EL (cell line): Measurements from ENCODE around the gene CLIP1.

Experiments used
- DNase-seq: peaks from one replicate; pipeline ENCODE4 v3.0.0-alpha.2; 2016

CLIP1 gene

DNA sequence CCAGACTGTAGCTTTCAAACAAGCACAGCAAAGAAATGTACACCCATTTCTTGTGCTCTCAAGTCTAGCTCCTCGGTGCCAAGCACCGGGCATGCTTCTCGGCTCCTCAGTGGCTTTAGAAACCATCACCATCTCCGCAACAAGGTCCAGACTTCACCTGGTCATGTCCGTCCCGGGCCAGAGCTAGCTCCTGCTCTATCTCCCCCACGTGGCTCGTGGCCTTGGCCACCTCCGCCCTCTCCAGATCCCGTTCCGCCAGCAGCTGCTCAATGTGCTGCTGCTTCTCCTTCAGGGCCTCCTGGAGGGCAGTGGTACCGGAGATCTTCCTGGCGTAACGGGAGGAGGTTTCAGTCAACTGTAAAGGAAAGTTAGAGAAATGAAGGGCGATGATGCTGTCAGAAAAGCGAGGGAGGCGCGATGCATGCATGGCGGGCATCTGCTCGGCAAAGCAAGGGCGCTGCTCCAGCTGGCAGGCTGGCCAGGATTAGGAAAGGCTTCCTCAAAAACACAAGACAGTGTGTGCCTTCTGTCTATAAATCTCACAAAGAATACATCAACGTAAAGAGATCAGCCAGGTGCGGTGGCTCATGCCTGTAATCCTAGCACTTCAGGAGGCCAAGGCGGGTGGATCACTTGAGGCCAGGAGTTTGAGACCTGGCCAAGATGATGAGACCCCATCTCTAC lies 67.4 kb downstream of the CLIP1 start:
- DNase-seq: no peak

DNA sequence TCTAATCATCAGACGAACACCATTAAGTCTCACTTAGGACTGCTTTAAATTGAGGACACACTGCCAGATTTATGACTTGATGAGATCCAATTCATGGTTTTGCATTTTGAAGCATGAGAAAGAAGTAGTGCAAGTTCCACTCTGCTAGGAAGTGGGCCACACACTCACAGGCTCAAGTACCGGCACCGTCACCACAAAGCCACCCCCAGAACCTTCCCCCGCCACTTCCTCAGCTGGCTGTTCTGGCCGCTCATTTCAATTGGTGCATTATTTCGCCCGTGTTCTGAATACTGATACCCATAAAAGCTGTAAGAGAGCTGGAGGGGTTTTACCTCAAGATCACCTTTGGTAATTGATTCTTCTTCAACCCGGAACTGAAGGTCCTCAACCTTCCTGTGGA lies 70.1 kb downstream of the CLIP1 start:
- no peak for DNase-seq

DNA sequence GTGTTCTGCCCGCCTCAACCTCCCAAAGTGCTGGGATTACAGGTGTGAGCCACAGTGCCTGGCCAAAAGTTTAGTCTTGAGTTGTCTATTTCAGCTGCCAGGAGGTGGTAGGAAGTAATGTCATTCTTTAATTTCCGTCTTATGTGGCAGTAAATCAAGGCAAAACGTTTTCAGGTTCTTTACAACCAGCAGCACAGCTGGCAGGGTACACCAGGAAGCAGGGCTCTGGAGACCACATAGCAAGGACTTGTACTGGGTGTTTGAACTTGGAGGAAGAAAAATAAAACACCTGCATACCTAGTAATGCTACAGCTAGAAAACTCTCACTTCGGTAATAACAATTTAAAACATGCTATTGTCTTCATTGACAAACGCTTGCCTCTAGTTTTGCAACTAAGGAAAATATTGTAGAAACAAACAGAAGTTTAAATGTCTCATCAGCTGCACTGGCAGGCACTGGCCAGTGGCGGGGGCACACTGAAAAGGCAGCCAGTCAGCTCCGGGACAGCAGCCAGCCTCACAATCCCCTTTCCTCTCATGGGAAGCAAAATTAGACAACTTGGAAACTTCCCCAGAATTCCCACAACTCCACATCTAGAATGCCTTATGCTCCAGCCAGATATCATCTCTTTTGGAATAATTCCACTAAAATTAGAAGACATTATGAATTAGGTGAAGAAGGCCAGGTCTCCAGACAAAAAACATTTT lies 72.2 kb downstream of the CLIP1 start:
- DNase-seq: no peak

DNA sequence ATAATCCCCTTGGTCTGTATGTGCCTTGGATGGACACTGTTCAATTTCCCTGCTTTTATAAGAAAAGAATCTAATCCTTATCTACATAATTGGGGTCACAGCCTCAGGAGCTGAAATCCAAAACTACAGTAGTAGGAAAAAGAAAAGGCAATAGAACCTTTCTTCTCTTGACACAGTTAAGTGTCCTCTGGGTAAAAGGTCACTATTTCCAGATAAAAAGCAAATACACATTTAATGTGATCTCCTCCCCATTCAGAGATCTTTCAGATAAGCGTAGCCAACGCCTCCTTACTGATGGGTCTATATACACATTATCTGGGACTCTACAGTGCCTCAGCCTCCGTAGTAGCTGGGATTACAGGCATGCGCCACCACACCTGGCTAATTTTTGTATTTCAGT lies 73.4 kb downstream of the CLIP1 start:
- DNase-seq: no peak

DNA sequence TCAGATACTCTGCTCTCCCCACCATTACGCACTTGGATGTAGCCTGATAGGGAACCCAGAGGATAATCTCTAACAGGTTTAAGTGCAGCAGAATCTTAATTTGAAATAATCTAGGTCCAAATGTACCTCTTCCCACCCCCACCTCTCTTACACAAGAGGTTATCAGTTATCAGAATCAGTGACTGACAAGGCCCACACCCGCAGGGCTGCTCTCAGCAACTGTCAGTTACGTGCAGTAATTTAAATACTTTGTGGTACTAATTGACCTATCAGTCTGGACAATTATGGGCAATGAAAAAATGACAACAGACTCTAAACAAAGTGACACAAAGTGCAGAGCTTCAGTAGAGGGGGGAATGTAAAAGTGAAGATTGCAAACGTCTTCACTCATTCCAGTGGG lies 74.0 kb downstream of the CLIP1 start:
- DNase-seq: no peak

DNA sequence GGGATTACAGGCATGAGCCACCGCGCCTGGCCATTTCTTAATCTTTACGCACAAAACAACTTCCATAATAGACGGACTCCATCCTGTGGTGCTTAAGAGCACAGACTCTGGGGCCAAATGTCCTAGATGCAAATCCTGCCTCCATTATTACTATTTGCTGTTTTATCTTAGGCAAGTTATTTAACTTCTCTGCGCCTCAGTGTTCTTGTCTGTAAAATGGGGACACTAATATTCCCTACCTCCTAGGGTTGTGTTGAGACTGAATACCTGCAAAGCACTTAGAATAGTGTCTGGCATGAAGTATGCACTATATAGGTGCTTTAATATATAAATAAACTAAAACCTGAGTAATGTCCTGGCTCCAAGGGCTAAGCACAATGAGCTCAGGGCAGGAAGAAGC lies 76.4 kb downstream of the CLIP1 start:
- DNase-seq: no peak

DNA sequence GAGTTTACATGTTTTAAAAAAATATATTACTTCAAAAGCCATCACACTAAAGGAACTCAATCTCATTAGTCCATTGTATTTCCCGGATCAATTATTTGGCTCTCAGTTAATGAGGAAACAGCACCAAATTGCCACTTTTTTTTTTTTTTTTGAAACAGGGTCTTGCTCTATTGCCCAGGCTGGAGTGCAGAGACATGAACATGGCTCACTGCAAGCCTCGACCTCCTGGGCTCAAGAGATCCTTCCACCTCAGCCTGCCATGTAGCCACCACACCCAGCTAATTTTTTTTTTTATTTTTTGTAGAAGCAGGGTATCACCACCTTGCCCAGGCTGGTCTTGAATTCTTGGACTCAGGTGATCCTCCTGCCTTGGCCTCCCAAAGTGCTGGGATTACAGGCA lies 77.4 kb downstream of the CLIP1 start:
- no peak for DNase-seq

DNA sequence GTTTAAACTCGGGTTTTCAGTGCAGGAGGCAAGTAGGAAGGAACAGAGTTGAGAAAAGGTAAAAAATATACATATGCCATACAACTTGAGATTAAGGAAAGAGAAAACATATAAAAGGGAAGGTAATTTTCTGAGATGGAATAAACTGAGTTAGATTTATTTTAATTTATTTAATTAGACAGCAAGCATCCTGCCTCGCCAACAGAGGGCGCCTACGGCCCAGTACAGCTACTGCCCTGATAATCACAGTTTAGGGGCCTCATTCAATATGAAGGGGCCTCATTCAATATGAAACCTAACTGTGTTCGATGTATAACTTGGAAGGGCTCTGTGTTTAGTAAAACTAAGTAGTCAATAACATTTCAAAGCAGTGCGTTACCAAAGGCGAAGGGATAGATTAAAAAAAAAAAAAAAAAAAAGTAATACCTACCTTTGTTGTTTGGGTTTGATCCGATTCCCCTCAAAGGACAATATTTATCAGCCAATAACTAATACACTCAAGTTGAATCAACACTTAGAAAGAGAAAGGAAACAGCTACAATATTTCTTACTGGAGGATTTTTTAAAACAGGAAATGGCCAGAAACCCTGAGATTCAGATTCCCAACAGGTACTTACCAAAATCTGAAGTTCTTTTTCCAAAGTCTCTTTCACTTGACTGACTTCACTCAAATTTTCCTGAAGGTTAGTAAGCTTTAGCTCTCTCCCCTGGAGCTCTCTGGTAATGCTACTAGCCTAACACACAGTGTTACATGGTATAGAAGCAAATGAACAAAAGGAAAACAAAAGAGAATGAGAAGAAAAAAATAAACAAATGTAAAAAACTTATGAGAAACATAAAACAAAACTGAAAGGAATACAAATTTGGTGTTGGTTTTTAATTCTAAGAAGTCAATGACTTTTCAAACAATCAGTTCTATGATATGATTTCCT lies 86.2 kb downstream of the CLIP1 start:
- peak; percentile 45 for DNase-seq

DNA sequence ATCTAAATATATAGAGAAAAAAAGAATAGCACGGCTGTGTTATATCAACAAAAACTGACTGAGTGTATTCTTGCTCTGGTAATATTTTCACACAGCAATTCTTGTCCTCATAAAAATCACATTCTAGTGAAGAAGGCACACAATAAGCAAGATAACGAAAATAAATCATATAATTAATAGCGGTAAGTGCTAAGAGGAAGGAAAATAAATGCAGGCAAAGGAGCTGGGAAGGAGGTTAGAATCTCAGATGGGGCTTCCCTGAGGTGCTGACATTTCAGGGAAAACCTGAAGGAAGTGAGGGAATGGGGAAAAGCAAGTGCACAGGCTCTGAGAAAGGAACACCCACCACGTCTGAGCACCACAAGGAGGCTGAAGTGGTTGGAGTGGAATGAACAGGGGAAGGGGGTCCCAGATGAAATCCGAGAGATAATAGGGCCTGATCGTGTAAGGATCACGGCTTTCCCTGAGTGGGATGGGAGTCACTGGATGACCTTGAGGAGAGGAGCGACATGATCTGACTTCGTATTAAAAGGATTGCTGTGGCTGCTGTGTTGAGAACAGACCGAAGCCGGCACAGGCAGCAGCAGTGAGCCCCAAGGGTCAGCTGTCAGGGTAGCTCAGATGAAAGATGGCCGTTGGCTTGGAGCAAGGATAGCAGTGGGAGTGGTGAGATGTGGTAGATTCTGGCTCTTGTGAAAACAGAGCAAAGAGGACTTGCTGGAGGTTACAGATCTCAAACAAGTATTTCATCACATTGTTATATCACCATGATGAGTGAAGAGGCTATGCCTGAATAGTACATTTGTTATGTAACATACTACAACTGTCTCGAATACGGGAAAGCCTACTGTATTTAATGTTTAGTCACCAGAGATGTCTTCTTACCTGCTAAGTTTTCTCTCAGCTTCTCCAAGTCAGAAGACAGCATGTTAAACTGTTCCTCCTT lies 89.1 kb downstream of the CLIP1 start:
- DNase-seq: no peak

DNA sequence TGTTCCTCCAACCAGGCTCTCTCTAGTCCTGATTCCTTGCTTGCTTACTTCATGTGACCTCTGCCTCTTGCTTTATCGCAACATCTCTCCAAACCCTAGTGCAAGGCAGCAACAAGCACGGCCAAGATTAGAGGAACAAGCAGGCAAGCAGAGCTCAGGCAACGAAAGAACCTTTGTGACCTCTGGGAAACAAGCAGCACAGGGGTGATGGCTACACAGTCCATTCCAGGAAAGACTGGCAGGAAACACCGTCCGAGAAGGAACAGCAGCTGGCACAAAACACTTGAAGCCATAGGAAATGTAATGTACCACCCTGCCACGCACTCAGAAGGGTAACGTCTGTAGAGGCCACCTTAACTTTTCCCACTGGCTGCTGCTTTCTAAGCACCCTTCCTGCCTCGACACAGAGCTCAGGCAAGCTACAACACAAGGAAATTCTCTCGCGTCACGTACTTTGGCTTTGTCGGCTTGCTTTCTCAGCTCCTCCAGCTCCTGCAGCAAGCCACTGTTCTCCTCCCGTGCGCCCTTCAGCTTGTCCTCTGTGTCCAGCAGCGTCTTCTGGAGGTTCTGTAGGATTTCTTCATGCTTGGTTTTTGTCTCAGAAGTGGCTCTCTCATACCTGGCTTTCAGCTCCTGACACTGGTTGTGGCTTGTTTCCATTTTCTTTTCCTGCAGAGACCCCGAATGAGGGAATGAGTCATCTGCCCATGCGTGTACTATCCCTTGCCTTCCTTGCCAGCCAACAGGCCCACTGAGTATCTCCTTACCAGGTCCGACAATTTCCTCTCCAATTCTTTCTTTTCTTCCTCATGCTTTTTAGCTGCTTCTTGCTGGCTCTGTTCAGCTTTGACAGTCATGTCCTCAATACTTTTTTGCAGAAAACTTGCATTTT lies 94.7 kb downstream of the CLIP1 start:
- no peak for DNase-seq

DNA sequence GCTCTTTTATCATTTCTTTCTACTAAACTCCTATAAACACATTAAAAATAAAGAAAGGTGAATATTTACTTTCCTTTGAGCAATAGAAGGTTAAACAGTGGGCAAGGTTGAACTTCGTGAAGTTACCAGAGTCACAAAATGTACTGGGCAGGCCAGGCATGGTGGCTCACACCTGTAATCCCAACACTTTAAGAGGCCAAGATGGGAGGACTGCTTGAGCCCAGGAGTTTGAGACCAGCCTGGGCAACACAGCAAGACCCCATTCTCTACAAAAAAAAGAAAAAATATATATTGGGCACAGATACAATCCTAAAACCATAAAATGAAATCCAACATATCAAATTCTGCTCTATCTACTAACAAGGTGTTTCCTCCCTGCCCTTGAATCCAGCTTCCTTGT lies 95.5 kb downstream of the CLIP1 start:
- no peak for DNase-seq

DNA sequence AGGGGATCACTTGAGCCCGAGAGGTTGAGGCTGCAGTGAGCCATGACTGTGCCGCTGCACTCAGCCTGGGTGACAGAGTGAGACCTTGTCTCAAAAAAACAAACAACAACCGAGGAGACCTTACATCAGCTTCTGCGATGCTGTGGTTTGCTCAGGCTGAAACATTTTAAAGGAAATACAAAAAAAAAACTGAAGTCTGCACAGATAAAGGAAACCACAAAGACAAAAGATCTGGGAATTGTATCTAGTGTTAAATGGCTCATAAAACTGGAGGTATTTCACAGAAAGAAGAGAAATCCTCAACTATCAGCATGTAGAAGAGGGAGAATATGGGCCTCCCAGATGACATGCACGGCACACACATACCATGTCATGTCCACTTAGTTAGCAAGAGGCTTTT lies 95.9 kb downstream of the CLIP1 start:
- DNase-seq: no peak

DNA sequence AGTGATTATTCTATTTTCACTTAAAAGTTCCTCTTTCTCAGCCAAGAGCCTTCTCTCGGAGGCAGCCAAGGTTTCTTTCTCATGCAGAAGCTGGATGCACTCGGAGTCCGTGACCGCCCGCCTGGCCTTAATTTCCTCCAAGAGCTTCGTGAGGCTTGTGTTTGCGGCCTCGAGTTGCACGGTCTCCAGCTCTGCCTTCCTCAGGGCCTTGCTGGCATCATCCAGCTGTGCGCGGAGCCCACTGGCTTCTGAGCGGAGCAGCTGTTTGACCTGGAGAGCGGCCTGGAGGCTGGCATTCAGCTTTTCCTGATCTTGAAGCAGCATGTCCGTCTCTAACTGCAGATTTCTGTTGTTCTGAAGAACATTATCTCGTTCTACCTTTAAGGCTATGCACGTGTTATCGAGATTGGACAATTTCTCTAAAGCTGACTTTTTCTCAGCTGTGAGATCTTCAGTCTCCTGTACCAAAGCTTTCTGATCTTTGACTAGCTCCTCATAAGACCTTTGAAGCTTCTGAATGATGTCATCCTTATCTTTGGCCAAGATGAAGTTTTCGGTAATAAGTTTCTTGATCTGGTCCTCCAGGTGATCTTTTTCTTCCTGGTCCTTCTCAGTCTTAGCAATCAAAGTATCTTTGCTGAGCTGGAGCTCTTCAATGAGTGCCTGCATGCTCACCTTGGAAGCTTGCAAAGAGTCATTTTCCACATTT lies 99.0 kb downstream of the CLIP1 start:
- DNase-seq: no peak

DNA sequence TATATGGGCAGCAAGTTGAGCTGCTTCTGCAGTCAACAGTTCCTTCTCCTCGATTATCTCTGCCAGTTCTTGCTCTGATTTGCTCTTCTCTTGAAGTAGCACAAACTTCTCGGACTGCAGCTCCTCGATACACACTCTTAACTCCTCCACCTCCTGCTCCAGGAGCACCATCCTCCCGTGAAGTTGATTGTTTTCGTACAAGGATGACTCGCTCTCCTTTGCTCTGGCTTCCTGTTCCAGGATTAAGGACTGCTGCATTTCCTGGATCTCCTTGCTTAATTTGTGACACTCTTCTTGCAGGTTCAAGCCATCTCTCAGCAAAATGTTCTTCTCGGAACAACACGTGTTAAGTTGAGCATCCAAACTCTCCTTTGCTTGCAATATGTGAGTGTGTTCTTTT lies 100.0 kb downstream of the CLIP1 start:
- DNase-seq: peak; percentile 28

DNA sequence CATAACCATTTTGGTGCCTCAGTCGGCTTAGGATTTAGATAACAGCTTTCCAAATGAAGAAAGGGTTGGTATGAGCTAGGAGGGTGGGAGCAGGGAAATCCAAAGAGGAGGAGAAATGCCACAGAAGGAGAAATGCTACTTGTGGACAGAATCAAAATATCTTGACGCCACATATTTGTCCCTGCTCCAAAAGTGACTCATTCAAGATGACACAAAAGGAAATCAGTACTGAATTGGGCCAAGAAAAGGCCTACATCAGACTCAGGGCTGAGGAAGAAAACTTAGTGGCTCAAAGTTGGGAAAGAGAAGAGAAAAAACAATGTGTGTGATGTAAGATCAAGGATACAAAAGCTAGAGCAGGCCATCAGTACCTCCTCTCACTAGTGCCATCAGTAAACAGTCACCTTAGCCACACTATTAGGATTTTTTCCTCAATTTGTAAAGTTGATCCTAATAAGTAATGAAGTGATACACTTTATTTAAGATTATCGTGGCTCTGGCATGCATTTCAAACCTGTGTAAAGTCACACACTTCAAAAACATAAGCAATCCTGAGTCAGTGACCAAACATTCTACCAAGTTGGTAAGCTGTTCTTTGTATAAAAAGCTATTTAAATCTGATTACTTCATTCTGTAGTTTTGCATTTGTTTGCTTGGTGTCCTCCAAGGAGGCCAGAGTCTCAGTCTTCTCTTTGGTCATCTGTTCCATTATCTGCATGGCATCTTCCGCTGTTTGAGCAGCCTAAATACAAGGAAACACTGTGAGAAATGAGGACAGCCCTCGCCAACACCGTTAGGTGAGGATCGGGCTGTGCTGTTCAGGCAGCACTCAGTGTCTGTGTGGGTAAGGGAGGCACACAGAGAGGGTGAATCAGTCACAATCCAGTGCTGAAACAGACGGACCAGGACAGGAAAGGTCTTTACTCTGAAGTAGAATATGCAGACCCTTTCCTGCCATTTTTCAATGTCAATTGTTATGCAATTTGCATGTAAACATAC lies 103.6 kb downstream of the CLIP1 start:
- peak; percentile 84 for DNase-seq

DNA sequence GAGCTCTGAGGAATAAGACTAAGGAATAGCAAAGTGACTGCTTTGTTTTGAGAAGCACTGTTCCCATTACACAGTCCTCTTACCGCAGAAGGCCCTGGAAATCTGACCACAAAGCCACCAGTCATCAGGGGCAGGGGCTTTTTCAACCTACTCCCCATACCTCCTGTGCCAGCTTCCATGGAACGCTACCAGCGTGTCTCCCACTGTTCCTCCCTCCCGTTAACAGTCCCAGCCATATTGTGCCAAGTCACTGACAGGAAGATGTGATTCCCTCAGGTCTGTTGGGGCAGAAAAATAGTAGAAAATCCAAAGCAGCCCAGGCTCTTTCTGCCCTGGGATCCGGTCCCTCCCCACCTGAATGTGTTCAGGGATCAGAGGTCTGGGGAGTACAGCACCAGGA lies 109.5 kb downstream of the CLIP1 start:
- no peak for DNase-seq

DNA sequence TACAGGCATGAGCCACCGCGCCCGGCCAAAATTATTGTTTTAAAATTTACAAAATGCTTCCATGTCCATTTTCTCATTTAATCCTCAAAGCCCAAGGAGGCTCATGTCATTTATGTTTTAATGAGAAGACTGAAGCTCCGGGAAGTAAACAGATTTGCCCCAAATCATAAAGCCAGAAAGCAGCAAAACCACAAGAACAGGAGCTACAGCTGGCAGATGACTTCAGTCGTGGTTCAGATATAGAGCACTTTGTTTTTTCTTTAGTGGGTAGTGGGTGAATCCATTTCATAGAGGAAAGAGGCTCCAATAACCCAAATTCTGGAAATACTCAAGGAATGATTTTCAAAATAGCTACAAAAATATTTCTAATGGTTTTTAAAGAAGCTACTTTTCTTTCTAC lies 110.8 kb downstream of the CLIP1 start:
- no peak for DNase-seq

DNA sequence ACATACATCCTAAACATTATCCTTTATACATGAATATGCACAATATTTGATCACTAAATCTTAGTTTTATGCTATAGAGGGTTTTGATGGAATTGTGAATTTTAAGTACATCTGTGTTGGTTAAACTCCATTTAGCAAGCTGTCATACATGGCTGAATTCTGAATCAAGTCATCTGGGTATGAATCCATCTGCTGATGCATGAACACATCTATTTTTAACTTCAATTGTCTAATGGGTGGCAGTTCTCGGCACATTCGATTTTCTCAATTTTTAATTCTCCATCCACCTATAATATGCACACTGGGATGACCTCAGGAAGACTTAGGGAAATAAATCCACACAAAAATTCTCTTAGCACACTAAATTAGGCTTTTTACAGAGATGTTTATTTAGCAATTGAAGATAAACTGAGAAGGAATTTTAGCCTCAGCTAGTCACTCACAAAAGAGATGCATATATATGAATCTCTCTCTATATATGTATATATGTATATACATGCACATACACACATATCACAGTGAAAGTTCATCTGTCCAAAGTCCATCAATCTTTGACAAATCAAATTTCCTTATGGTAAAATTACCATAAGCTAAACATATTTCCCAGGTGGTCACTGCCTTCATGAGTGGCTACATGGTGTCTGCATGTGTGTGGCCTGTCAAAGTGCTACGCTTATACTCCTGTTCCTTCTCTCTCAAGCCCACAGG lies 111.7 kb downstream of the CLIP1 start:
- DNase-seq: no peak

DNA sequence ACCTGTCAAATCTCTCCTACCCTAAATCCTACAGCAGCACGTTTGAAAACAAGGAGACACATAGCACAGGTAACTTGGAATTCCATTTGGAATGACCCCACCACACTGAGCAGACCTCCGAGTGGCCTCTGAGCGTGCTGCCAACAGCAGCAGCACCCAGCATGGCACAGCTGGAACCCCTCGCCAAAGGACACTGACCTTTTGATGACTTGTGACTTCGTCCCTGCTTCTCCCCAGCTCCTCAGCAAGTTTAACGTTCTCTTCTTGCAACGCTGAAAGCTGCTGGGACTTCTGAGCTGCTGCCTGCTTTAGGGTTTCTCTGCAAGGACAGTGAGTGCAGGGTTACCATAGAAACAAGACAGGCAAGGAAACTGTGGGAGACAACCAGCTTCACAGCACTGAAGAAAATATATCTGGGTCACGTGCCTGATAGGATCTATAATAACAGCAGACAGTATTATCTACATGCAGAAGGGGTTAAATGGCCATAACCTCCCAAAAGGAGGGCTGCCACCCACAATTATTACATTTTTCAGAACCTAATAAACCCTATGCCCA lies 112.8 kb downstream of the CLIP1 start:
- DNase-seq: no peak
